Vagina (tissue), 2 donors: Measurements from ENCODE around the gene DOCK11.

ENCODE experiments used
- POLR2A ChIP-seq, 2 donors: fragments of 450-650 bp; IDR thresholded peaks; one replicate each; pipeline ENCODE4 v1.6.1; 2017; ENCODE audit warnings: antibody characterized with exemption in 2 of 2, mild to moderate bottlenecking in 2 of 2, moderate library complexity in 2 of 2
- POLR2AphosphoS5 ChIP-seq, 2 donors: sonication (generic); formaldehyde crosslinking; IDR thresholded peaks; one replicate each; pipeline ENCODE4 v1.9.0; 2017; ENCODE audit warnings: antibody characterized with exemption in 2 of 2, mild to moderate bottlenecking in 2 of 2, low read depth in 1 of 2; ENCODE audit not compliant: insufficient read depth in 1 of 2
- TF ChIP-seq, protein P1 (sequence below), 3 experiments: fragments of 450-650 bp in 2 of 3; fragments of 200-600 bp in 1 of 3; sonication (generic) in 1 of 3; IDR thresholded peaks; one replicate each; pipeline ENCODE4 v1.5.1; 2017 to 2019; ENCODE audit warnings: antibody characterized with exemption in 3 of 3, mild to moderate bottlenecking in 2 of 3, moderate library complexity in 2 of 3

DNA sequence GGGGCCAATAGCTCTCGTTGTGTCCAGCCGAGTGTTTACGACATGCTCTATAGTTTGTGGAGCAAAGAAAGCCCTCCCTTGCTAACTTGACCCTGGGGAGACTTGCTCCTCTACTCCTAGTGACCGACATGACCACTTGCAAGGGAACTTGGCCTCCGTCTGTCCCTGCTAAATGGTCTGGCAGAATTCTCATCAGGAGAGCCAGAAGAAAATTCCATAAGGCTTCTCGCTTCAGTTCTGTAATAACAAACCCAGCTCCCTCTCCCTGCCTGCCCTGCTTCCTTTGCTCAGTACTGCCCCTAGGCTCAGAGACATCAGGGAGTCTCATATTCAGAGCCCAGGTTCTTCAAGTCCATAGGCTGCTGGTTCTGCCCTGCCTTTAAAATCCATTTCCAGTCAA lies 13.0 kb downstream of the DOCK11 start:
- TF ChIP-seq, protein P1, sequence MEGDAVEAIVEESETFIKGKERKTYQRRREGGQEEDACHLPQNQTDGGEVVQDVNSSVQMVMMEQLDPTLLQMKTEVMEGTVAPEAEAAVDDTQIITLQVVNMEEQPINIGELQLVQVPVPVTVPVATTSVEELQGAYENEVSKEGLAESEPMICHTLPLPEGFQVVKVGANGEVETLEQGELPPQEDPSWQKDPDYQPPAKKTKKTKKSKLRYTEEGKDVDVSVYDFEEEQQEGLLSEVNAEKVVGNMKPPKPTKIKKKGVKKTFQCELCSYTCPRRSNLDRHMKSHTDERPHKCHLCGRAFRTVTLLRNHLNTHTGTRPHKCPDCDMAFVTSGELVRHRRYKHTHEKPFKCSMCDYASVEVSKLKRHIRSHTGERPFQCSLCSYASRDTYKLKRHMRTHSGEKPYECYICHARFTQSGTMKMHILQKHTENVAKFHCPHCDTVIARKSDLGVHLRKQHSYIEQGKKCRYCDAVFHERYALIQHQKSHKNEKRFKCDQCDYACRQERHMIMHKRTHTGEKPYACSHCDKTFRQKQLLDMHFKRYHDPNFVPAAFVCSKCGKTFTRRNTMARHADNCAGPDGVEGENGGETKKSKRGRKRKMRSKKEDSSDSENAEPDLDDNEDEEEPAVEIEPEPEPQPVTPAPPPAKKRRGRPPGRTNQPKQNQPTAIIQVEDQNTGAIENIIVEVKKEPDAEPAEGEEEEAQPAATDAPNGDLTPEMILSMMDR (IDR thresholded peaks at IDR 0.05) = no peak
- no peak for TF ChIP-seq POLR2A (IDR thresholded peaks at IDR 0.05)
- no peak for TF ChIP-seq POLR2AphosphoS5 (IDR thresholded peaks at IDR 0.05; ENCODE audit: insufficient read depth in 1 of 2, low read depth in 1 of 2)
